HG03039 (cell line): ENCODE results near the gene FA2H.
A peak's percentile ranks its signal among the peaks of the same experiment; 100 is the strongest.
"Not testable (repeated sequence)": the region's sequence is repeated elsewhere in the genome, so short reads cannot be mapped to it uniquely, and the experiment has no call there.

Experiments used
- ATAC-seq: cut with Tn5 transposase; IDR thresholded peaks from one replicate; pipeline ENCODE4 v1.9.1; 2021; ENCODE audit warnings: mild to moderate bottlenecking, moderate library complexity; ENCODE audit not compliant: unreplicated experiment

FA2H gene

GRCh38 chr16:74725651-74726455 lies 48.8 kb downstream of the FA2H start:
- ATAC-seq: no peak

DNA sequence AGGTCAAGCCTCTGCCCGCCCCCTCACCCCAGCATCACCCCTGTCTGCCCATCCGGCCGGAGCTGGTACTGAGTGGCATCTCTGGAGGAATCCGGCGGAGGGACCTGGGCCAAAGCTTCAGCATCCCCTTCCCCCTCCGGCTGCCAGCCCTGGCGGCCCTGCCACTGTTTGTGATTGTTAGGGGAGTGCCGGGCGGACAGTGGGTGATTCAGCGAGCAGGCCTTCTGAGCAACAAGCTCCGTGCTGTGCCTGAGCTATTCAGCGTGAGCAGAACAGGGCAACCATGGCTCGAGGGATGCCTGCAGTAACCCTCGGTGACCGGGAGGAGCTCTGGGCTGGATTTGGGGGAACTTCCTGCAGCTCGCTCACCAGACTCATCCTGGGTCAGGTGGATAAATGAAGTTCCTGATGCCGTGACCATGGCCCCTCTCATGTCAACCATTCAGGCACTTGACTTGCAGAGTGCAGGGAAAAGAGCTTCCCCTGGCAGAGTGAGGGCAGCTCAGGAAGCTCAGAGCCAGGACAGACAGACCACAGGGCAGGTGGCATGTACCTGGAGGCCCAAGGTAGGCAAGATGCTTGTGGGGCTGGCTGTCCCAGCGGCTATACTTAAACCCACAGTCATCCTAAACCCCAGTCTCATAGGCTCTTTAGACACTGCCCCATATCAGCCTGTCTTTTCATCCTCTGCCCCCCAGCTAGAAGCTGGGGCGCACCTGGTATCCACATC lies 49.6 kb downstream of the FA2H start:
- ATAC-seq: no peak

GRCh38 chr16:74723256-74723655 lies 51.4 kb downstream of the FA2H start:
- no peak for ATAC-seq

DNA sequence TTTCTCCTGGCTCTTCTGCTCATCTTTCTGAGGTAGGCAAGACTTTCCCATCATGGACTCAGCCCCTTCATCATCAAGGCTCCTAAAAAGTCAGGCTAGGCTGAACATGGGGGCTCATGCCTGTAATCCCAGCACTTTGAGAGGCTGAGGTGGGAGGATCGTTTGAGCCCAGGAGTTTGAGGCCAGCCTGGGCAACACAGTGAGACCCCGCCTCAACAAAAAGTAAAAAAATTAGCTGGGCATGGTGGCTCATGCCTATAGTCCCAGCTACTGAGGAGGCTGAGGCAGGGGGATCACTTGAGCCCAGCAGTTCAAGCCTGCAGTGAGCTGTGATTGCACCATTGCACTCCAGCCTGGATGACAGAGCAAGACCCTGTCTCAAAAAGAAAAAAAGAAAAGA lies 52.5 kb downstream of the FA2H start:
- ATAC-seq: not testable (repeated sequence)

DNA sequence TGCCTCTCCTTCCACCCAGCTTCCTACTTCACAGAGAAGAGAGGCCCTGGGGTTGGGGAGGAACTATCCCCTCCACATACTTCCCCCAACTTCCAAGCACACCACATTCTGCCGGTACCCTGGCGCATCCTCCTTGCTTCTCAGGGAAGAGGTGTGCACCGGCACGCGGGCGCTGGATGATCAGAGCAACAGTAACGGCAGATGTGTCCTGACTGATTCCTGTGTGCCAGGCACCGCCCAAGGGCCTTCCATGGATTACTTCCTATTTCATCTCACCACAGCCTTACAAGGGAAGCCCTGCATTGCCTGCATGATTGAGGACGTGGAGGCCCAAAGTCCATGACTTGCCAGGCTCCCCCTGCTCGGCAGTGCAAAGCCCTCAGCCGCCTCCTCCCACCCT lies 52.9 kb downstream of the FA2H start:
- no peak for ATAC-seq

DNA sequence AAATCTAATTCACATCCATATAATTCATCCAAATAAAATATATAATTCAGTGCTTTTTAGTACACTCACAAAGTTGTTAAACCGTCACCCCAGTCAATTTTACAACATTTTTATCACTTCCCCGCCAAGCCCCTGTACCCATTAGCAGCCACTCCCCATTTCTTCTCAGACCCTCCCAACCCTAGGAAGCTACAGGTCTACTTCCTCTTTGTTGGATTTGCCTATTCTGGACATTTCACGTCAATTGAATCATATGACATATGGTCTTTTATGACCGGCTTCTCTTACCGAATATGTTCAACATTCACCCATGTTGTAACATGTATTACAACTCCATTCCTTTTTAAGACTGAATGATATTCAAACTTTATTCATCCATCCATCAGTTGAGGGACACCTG lies 54.0 kb downstream of the FA2H start:
- ATAC-seq: no peak

DNA sequence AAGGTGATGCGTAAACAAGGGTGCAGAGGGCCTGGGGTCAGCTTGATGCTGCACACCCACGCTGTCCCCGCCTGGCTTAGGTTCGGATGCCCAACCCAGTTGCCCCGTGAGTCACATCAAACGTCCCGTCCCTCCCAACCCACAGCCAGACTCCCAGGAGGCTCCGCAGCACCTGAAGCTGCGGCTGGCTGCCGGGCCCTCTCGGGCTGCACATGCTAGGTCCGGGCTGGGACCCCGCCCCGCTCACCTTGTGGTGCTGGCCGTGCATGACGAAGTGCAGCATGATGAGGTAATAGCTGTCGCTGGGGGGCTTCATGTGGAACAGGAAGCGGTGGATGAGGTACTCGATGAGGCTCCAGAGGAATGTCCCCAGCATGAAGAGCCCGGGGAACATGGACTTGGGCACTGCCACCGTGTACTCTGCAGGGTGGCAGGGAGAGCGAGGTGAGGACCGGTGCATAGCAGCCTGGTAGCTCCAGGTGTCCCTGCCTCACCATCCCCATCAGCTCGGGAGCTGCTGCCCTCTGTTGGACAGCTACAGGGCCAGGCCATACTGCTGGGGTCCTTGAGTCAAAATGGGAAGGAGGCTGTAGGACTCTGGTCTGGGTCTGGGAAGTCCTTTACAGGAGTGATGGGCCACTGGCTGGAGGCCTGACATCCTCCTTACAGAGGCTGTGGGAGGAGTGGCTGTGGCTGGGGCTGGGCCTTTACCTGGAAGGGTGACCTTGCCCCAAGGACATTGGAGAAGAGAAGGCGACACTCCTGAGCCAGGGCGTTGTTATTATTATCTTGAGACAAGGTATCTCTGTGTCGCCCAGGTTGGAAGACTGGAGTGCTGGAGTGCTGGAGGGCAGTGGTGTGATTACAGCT lies 55.6 kb downstream of the FA2H start:
- ATAC-seq: no peak

GRCh38 chr16:74718140-74718539 lies 56.5 kb downstream of the FA2H start:
- no peak for ATAC-seq

- no peak for ATAC-seq
Observed at GRCh38 chr16:74717367-74717766, 57.3 kb downstream of the FA2H start.

GRCh38 chr16:74716355-74716754 lies 58.3 kb downstream of the FA2H start:
- ATAC-seq: no peak

GRCh38 chr16:74713876-74714275 lies 60.7 kb downstream of the FA2H start:
- no peak for ATAC-seq

GRCh38 chr16:74713325-74713724 lies 61.3 kb downstream of the FA2H start:
- ATAC-seq: no peak

DNA sequence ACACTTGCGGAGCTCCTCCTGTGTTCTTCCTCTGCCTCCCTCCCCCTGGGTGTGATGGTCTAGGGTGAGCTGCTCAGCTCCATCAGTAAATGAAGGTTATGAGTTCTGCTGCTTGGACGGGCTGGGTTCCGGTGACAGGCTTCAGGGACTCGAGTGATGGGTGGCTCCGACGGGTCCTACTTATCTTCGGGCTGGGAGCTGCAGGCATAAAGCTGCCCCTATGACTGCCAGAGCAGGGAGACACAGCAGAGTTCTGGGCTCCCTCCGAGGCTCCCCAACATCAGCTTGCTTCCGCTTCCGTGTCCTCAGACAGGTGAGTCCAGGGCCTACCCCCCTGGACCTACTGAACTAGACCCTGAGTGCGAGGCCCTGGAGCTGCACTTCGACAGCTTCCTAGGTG lies 62.7 kb downstream of the FA2H start:
- no peak for ATAC-seq

DNA sequence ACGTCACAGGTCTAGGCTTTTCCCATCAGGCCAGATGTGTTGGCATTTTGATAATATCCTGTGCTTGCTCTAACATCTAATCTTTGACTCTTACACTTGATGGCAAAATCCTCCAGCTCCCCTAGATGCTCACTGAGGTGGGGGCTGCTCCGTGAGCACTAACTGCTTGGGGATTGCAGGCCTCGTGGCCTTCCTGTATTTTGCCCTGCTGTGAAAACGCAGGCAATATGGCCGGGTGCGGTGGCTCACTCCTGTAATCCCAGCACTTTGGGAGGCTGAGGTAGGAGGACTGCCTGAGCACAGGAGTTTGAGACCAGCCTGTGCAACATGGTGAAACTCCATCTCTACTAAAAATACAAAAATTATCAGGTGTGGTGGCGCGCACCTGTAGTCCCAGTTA lies 64.2 kb downstream of the FA2H start:
- no peak for ATAC-seq

DNA sequence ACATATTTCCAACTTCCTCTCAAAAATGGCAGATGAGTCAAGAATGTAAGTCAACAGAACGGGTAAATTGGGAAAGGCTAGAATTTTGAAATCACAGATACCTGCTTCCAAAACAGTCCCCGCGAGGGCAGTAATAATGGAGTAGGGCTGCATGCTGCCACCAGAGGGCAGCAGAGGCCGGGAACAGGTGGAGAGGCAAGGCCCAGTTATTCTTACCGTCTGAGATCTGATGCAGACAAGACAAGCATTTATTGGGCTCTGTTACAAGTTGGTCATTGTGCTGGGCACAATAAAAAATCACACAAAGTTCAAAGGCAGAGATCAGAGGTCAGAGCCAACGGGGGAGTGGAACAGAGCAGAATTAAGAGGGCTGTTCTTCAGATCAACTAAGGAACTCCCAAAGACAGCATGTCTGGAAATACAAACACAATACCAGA lies 65.2 kb downstream of the FA2H start:
- ATAC-seq: peak; percentile 65

DNA sequence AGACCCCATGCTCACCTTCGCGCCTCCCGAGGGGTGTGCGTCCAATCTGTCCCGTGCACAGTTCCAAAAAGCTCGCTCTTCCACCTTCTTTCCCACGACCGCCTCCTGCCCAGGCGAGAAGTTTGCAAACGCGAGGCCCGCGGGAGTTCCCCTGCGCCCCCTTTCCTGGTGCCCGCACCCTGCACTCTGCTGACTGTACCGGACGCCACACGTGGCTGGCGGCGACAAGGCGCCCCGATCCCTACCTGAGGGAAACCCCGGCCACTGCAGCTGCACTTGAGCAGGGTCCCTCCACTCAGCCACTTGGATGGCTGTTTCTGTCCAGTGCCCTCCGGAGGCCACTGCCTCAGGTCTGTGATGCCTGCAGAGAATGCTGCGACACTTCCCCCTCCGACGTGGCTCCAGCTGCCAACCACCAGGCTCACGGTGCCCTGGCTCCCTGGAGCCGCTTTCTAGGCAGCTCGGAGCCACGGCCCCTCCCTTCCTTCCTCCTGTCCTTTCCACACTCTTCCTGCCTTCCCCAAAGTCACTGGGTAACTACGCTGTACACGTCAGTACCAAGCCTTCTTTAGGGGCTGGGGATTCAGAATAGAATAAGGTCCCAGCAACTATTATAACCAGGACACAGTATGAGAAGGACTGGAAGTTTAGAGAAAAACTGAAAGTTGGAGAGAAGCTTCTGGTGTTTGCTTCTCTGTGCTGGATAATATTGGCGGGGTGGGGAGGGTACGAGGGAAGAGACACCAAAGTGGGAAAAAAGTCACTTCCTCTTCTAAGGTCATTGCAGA lies 74.0 kb downstream of the FA2H start, which contains the start of gene MLKL:
Gene MLKL (minus strand): TSS at position 425 of the 788 bp plus-strand sequence. CDS start 5,105 bp downstream, outside the sequence.
- ATAC-seq: peak; percentile 38

- peak; percentile 8 for ATAC-seq
Observed at GRCh38 chr16:74700116-74700437, 74.5 kb downstream of the FA2H start.

DNA sequence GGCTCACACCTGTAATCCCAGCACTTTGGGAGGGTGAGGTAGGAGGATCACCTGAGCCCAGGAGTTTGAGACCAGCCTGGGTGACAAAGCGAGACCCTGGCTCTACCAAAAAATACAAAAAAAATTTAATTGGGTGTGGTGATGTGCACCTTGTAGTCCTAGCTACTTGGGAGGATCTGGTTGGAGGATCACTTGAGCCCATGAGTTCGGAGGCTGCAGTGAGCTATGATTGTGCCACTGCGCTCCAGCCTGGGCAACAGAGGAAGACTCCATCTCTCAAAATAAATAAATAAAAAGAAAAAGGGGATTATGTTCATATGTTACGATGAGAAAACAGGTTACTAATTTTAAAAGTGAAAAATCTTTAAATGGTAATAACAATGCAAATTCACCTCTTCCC lies 75.0 kb downstream of the FA2H start:
- no peak for ATAC-seq

DNA sequence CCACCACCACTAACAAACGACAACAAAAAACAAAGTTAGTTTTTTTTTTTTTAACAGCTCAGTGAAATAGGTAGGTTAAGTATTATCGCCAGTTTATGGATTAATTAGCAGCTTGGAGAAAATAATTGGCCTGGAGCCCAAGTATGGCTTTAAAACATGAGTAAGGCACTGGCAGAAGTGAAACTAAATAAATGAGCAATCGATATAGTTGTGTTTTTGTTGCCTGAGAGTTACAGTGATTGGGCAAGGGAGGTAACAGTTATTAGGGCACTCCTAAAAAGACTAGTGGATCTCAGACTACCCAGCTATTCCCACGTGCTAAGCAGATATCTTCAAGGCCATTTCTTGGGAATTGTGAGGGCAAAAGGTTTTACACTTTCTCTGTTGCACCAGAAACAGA lies 76.4 kb downstream of the FA2H start:
- no peak for ATAC-seq
